ENCODE results near the gene KIF23.
A peak's percentile ranks its signal among the peaks of the same experiment; 100 is the strongest.

GRCh38 chr15:69462493-69463181 lies 48.5 kb downstream of the KIF23 start:
- TF ChIP-seq, protein P1, sequence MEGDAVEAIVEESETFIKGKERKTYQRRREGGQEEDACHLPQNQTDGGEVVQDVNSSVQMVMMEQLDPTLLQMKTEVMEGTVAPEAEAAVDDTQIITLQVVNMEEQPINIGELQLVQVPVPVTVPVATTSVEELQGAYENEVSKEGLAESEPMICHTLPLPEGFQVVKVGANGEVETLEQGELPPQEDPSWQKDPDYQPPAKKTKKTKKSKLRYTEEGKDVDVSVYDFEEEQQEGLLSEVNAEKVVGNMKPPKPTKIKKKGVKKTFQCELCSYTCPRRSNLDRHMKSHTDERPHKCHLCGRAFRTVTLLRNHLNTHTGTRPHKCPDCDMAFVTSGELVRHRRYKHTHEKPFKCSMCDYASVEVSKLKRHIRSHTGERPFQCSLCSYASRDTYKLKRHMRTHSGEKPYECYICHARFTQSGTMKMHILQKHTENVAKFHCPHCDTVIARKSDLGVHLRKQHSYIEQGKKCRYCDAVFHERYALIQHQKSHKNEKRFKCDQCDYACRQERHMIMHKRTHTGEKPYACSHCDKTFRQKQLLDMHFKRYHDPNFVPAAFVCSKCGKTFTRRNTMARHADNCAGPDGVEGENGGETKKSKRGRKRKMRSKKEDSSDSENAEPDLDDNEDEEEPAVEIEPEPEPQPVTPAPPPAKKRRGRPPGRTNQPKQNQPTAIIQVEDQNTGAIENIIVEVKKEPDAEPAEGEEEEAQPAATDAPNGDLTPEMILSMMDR (IDR thresholded peaks at IDR 0.05) = peak in 6 of 7 experiments; percentile 62 to 92 (median 86)
- peak in 2 of 4 donors; percentile 25 to 70 for TF ChIP-seq POLR2A (IDR thresholded peaks at IDR 0.05)
